HL-60 (cell line): ENCODE results near the gene PANX1.

Experiments
- DNase-seq, 2 experiments: peaks; one replicate each; pipeline ENCODE4 v3.0.0-alpha.2; 2010 to 2020; ENCODE audit warnings: low read depth in 1 of 2, low spot score in 1 of 2
- H3K27ac ChIP-seq: fragments of 250-450 bp; sonication (Bioruptor Pico); replicated peaks from 2 replicates; pipeline ENCODE4 v1.5.1; 2020; ENCODE audit warnings: mild to moderate bottlenecking, moderate library complexity
- H3K27me3 ChIP-seq: fragments of 250-450 bp; sonication (Bioruptor Pico); 2 replicates; pipeline ENCODE4 v1.5.1; 2021; ENCODE audit warnings: mild to moderate bottlenecking, moderate library complexity; ENCODE audit not compliant: insufficient read depth, poor library complexity, severe bottlenecking
- H3K4me3 ChIP-seq: replicated peaks from 2 replicates; pipeline ENCODE4 v1.5.1; 2011; ENCODE audit warnings: mild to moderate bottlenecking, control low read depth, low read length; ENCODE audit not compliant: insufficient read depth
- CTCF ChIP-seq: IDR thresholded peaks from one replicate; pipeline ENCODE4 v1.5.1; 2011; ENCODE audit warnings: low read length, control low read depth, inconsistent platforms; ENCODE audit not compliant: insufficient read depth
- GABPA ChIP-seq: IDR thresholded peaks from 2 replicates; pipeline ENCODE4 v1.6.1; 2012; ENCODE audit warnings: low read depth
- POLR2AphosphoS5 ChIP-seq: IDR thresholded peaks from 2 replicates; pipeline ENCODE4 v1.6.1; 2012; ENCODE audit warnings: low read depth
- SPI1 ChIP-seq: IDR thresholded peaks from 2 replicates; pipeline ENCODE4 v1.6.1; 2012; ENCODE audit warnings: low read depth, mild to moderate bottlenecking, borderline replicate concordance
- TF ChIP-seq, protein P1 (sequence below): IDR thresholded peaks from 2 replicates; pipeline ENCODE4 v1.6.1; 2012; ENCODE audit warnings: low read depth; ENCODE audit not compliant: insufficient replicate concordance

Gene PANX1

GRCh38 chr11:94186342-94187203 lies 57.9 kb downstream of the PANX1 start:
- TF ChIP-seq GABPA: no peak
- Histone ChIP-seq H3K4me3 (no peak overlapping the region), H3K27me3 (no peaks in the 10 kb centered on the region), H3K27ac (no peak overlapping the region)
- DNase-seq: no peak

DNA sequence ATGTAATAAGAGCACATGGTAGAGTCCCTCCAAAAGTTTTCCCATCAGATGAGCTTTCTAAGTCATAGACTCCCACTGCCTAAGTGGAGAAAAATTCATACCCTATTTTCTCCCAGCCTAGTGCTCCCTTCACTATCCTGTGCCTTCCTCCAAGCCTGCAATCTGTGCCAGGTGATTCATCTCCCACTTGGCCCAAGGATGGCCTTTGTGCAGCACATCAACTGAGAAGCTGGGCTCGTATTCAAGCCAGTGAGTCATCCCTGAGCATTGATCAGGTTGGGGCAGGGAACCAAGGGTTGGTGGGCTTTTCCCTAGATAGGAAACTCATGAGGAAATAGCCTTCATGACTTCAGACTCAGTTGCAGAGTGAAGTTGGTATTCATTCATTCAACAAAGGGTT lies 64.6 kb downstream of the PANX1 start:
- no peak for TF ChIP-seq SPI1
- H3K4me3 ChIP-seq: no peak overlapping the region
- no peak for DNase-seq
- H3K27me3 ChIP-seq: no peaks in the 10 kb centered on the region
- no peak overlapping the region for H3K27ac ChIP-seq

GRCh38 chr11:94194712-94195111 lies 66.1 kb downstream of the PANX1 start:
- no peak overlapping the region for H3K4me3 ChIP-seq
- TF ChIP-seq GABPA: no peak
- no peak for TF ChIP-seq POLR2AphosphoS5
- TF ChIP-seq, protein P1, sequence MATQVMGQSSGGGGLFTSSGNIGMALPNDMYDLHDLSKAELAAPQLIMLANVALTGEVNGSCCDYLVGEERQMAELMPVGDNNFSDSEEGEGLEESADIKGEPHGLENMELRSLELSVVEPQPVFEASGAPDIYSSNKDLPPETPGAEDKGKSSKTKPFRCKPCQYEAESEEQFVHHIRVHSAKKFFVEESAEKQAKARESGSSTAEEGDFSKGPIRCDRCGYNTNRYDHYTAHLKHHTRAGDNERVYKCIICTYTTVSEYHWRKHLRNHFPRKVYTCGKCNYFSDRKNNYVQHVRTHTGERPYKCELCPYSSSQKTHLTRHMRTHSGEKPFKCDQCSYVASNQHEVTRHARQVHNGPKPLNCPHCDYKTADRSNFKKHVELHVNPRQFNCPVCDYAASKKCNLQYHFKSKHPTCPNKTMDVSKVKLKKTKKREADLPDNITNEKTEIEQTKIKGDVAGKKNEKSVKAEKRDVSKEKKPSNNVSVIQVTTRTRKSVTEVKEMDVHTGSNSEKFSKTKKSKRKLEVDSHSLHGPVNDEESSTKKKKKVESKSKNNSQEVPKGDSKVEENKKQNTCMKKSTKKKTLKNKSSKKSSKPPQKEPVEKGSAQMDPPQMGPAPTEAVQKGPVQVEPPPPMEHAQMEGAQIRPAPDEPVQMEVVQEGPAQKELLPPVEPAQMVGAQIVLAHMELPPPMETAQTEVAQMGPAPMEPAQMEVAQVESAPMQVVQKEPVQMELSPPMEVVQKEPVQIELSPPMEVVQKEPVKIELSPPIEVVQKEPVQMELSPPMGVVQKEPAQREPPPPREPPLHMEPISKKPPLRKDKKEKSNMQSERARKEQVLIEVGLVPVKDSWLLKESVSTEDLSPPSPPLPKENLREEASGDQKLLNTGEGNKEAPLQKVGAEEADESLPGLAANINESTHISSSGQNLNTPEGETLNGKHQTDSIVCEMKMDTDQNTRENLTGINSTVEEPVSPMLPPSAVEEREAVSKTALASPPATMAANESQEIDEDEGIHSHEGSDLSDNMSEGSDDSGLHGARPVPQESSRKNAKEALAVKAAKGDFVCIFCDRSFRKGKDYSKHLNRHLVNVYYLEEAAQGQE: no peak
- TF ChIP-seq SPI1: no peak
- TF ChIP-seq CTCF: no peak
- no peak for DNase-seq
- H3K27ac ChIP-seq: no peak overlapping the region
- no peaks in the 10 kb centered on the region for H3K27me3 ChIP-seq

GRCh38 chr11:94196363-94196762 lies 67.7 kb downstream of the PANX1 start:
- Histone ChIP-seq H3K4me3 (no peak overlapping the region), H3K27me3 (no peaks in the 10 kb centered on the region), H3K27ac (no peak overlapping the region)
- TF ChIP-seq, protein P1: no peak
- TF ChIP-seq GABPA (no peak), POLR2AphosphoS5 (no peak), CTCF (no peak), SPI1 (no peak)
- no peak for DNase-seq

- Histone ChIP-seq H3K27me3 (no peaks in the 10 kb centered on the region), H3K4me3 (no peak overlapping the region), H3K27ac (no peak overlapping the region)
- no peak for DNase-seq
- TF ChIP-seq GABPA (no peak), SPI1 (no peak), POLR2AphosphoS5 (no peak), CTCF (no peak)
- TF ChIP-seq, protein P1: no peak
Observed at GRCh38 chr11:94198718-94199117, 70.1 kb downstream of the PANX1 start.
